ENCODE data around the gene MRPS18A. TPM values are rescaled to one million over a fixed set of nuclear protein-coding genes. Genes with fewer than 3 reads are reported as not detected.

The MRPS18A gene
- total RNA-seq, 1 experiment from 2014 or later: 54.8 TPM

GRCh38 chr6:43708860-43709653 lies 21.5 kb upstream of the MRPS18A start:
- H3K9me3 ChIP-seq (ENCODE audit: insufficient read depth, low read depth): no peaks in the 10 kb centered on the region
- no peak overlapping the region for H3K4me3 ChIP-seq
- no peaks in the 10 kb centered on the region for H3K79me2 ChIP-seq (ENCODE audit: low read depth)
- H3K4me1 ChIP-seq (replicated peaks; ENCODE audit: insufficient read depth): peaks cover 40% of the 10 kb centered on the region
- POLR2A ChIA-PET (ENCODE audit: unreplicated experiment): interaction anchor here (0.6 kb wide), 2 partner anchors 29 to 39 kb away, joined by 3 to 7 read pairs; no protein-coding TSS in a partner anchor
- intact Hi-C loops (cut with micrococcal nuclease; ENCODE audit: unreplicated experiment): no loop called here
- TF ChIP-seq, protein P1, sequence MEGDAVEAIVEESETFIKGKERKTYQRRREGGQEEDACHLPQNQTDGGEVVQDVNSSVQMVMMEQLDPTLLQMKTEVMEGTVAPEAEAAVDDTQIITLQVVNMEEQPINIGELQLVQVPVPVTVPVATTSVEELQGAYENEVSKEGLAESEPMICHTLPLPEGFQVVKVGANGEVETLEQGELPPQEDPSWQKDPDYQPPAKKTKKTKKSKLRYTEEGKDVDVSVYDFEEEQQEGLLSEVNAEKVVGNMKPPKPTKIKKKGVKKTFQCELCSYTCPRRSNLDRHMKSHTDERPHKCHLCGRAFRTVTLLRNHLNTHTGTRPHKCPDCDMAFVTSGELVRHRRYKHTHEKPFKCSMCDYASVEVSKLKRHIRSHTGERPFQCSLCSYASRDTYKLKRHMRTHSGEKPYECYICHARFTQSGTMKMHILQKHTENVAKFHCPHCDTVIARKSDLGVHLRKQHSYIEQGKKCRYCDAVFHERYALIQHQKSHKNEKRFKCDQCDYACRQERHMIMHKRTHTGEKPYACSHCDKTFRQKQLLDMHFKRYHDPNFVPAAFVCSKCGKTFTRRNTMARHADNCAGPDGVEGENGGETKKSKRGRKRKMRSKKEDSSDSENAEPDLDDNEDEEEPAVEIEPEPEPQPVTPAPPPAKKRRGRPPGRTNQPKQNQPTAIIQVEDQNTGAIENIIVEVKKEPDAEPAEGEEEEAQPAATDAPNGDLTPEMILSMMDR (conservative IDR thresholded peaks at IDR 0.05): no peak
- TF ChIP-seq EZH2 (IDR thresholded peaks at IDR 0.05; ENCODE audit: low read depth): no peak
- H3K27ac ChIP-seq: peak overlapping the region; percentile 31
- H3K36me3 ChIP-seq (ENCODE audit: low read depth): no peaks in the 10 kb centered on the region
- H3F3A ChIP-seq (ENCODE audit: insufficient read depth, low read depth): peaks cover 27% of the 10 kb centered on the region
- H3K4me2 ChIP-seq: peak overlapping the region; percentile 50
- no TSS peak for BruUV-seq (replicated peaks)
- no peaks in the 10 kb centered on the region for H4K20me1 ChIP-seq (ENCODE audit: insufficient read depth)
- H2AFZ ChIP-seq: 0 out of 2 replicates have a peak overlapping the region, but pooled peaks have one; percentile 26
- CTCF ChIA-PET: no interaction called here
- peak in 1 of 2 experiments; percentile 82 for DNase-seq
- no peaks in the 10 kb centered on the region for H3K27me3 ChIP-seq (ENCODE audit: insufficient read depth, low read depth)
- no peaks in the 10 kb centered on the region for H3K9me2 ChIP-seq (ENCODE audit: insufficient read depth)

DNA sequence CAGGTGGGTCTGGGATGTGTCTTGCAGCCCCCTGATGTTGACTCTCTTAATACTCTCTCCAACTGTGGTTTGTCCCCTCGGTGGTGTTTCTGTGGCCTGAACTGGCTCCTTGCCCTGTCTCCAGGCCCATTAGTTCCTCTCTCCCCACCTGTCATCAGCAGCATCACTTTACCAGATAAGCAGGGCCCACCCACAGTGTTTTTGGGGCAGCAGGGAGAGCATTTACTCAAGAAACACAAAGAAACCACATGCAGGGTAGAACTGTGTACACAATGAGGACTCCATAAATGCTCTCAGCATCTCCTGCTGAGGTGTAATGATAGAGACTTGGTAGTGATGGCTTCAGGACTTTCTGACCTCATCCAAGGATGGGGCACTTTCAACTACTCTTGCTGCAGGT lies 20.2 kb upstream of the MRPS18A start:
- no peak overlapping the region for H2AFZ ChIP-seq
- no peaks in the 10 kb centered on the region for H3K36me3 ChIP-seq (ENCODE audit: low read depth)
- no peak overlapping the region for H3K27ac ChIP-seq
- no peak overlapping the region for H3K4me2 ChIP-seq
- DNase-seq: no peak
- no peaks in the 10 kb centered on the region for H3K9me3 ChIP-seq (ENCODE audit: insufficient read depth, low read depth)
- TF ChIP-seq, protein P1 (conservative IDR thresholded peaks at IDR 0.05): no peak
- TF ChIP-seq EZH2 (IDR thresholded peaks at IDR 0.05; ENCODE audit: low read depth): no peak
- CTCF ChIA-PET: no interaction called here
- intact Hi-C loops (cut with micrococcal nuclease; ENCODE audit: unreplicated experiment): no loop called here
- H3F3A ChIP-seq (ENCODE audit: insufficient read depth, low read depth): peaks cover 38% of the 10 kb centered on the region
- no TSS peak for BruUV-seq (replicated peaks)
- H3K4me3 ChIP-seq: no peak overlapping the region
- no peaks in the 10 kb centered on the region for H3K79me2 ChIP-seq (ENCODE audit: low read depth)
- no peaks in the 10 kb centered on the region for H3K9me2 ChIP-seq (ENCODE audit: insufficient read depth)
- POLR2A ChIA-PET (ENCODE audit: unreplicated experiment): no interaction called here
- no peaks in the 10 kb centered on the region for H4K20me1 ChIP-seq (ENCODE audit: insufficient read depth)
- peaks cover 52% of the 10 kb centered on the region for H3K4me1 ChIP-seq (replicated peaks; ENCODE audit: insufficient read depth)
- H3K27me3 ChIP-seq (ENCODE audit: insufficient read depth, low read depth): no peaks in the 10 kb centered on the region

DNA sequence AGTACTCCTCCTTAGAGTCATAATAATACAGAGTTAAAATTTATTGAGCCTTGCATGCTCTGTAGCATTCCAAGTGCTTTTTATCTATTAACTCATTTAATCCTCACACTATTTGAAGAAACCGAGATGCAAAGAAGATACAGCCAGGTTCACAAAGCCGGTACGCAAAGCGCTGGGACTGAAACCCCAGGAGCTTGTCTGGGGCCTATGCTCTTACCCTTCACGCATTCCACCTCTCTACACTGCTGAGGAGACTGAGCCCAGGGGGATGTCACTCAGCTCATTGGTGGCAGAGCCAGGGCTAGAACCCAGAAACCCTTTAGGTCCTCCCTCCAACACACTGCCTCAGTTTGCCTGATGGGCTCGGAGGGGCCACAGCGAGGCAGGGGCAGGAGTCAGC lies 19.7 kb upstream of the MRPS18A start:
- H2AFZ ChIP-seq: no peak overlapping the region
- peaks cover 42% of the 10 kb centered on the region for H3F3A ChIP-seq (ENCODE audit: insufficient read depth, low read depth)
- ChIA-PET POLR2A (ENCODE audit: unreplicated experiment) (no interaction called here), CTCF (interaction anchor here (0.5 kb wide), 1 partner anchor 79 kb away, joined by 4 read pairs; no protein-coding TSS in a partner anchor)
- H3K9me2 ChIP-seq (ENCODE audit: insufficient read depth): no peaks in the 10 kb centered on the region
- H3K4me3 ChIP-seq: no peak overlapping the region
- BruUV-seq (replicated peaks): no TSS peak
- no peak overlapping the region for H3K4me2 ChIP-seq
- peaks cover 53% of the 10 kb centered on the region for H3K4me1 ChIP-seq (replicated peaks; ENCODE audit: insufficient read depth)
- no peaks in the 10 kb centered on the region for H3K79me2 ChIP-seq (ENCODE audit: low read depth)
- intact Hi-C loops (cut with micrococcal nuclease; ENCODE audit: unreplicated experiment): no loop called here
- H3K27ac ChIP-seq: no peak overlapping the region
- H3K36me3 ChIP-seq (ENCODE audit: low read depth): no peaks in the 10 kb centered on the region
- TF ChIP-seq EZH2 (IDR thresholded peaks at IDR 0.05; ENCODE audit: low read depth): no peak
- TF ChIP-seq, protein P1 (conservative IDR thresholded peaks at IDR 0.05): no peak
- H4K20me1 ChIP-seq (ENCODE audit: insufficient read depth): no peaks in the 10 kb centered on the region
- H3K27me3 ChIP-seq (ENCODE audit: insufficient read depth, low read depth): no peaks in the 10 kb centered on the region
- DNase-seq: peak in 1 of 2 experiments; percentile 28
- H3K9me3 ChIP-seq (ENCODE audit: insufficient read depth, low read depth): no peaks in the 10 kb centered on the region

Measured in PC-9 (cell line).